Smooth muscle cell (in vitro differentiated cells): ENCODE data around the gene MRM3. TPM values are rescaled to one million over a fixed set of nuclear protein-coding genes. Genes with fewer than 3 reads are reported as not detected.

Experiments
- DNase-seq: peaks from one replicate; lab custom pipeline; 2025; ENCODE audit not compliant: unreplicated experiment; lab: John Stamatoyannopoulos, UW
- H2AFZ ChIP-seq: fragments of 200-600 bp; sonication (generic); 2 replicates; pipeline ENCODE4 v1.6.0; 2016; ENCODE audit warnings: antibody characterized with exemption, low read depth, mild to moderate bottlenecking
- H3F3A ChIP-seq: fragments of 200-600 bp; sonication (generic); 2 replicates; pipeline ENCODE4 v1.6.0; 2017; ENCODE audit warnings: antibody characterized with exemption, low read depth
- H3K27ac ChIP-seq: fragments of 200-600 bp; sonication (generic); 2 replicates; pipeline ENCODE4 v1.5.1; 2016; ENCODE audit warnings: low read depth, mild to moderate bottlenecking
- H3K27me3 ChIP-seq: fragments of 200-600 bp; sonication (generic); 2 replicates; pipeline ENCODE4 v1.6.1; 2016; ENCODE audit warnings: low read depth, mild to moderate bottlenecking
- H3K36me3 ChIP-seq: fragments of 200-600 bp; sonication (generic); 2 replicates; pipeline ENCODE4 v1.5.1; 2016; ENCODE audit warnings: low read depth
- H3K4me1 ChIP-seq: fragments of 200-600 bp; sonication (generic); 2 replicates; pipeline ENCODE4 v1.5.1; 2016; ENCODE audit warnings: low read depth
- H3K4me2 ChIP-seq: fragments of 200-600 bp; sonication (generic); 2 replicates; pipeline ENCODE4 v1.6.0; 2016; ENCODE audit warnings: mild to moderate bottlenecking
- H3K4me3 ChIP-seq: fragments of 200-600 bp; sonication (generic); 2 replicates; pipeline ENCODE4 v1.5.1; 2016; ENCODE audit warnings: mild to moderate bottlenecking
- H3K79me2 ChIP-seq: fragments of 200-600 bp; sonication (generic); 2 replicates; pipeline ENCODE4 v1.6.0; 2016; ENCODE audit warnings: low read depth, mild to moderate bottlenecking
- H3K9ac ChIP-seq: fragments of 200-600 bp; sonication (generic); 2 replicates; pipeline ENCODE4 v1.6.0; 2016; ENCODE audit warnings: low read depth
- H3K9me3 ChIP-seq: fragments of 200-600 bp; sonication (generic); replicated peaks from 2 replicates; pipeline ENCODE4 v1.5.1; 2016; ENCODE audit warnings: low read depth
- H4K20me1 ChIP-seq: fragments of 200-600 bp; sonication (generic); 2 replicates; pipeline ENCODE4 v1.6.0; 2016; ENCODE audit warnings: low read depth
- CTCF ChIP-seq: fragments of 200-600 bp; sonication (generic); IDR thresholded peaks from 2 replicates; pipeline ENCODE4 v1.5.1; 2017; ENCODE audit warnings: borderline replicate concordance, mild to moderate bottlenecking, antibody characterized with exemption; ENCODE audit not compliant: insufficient read depth, poor library complexity, severe bottlenecking
- WGBS: methylation state at CpG from one replicate; pipeline ENCODE4 v1.1.7; 2016; ENCODE audit warnings: low lambda C conversion rate; 5-methylcytosine and 5-hydroxymethylcytosine counted together
- polyA plus RNA-seq: library from polyadenylated mRNA; unstranded; fragments of >200 nt; fragmentation: Nextera tagmentation; extraction: Ambion mirVana; gene quantifications from 2 replicates; pipeline ENCODE4 v1.2.1, GENCODE V29; 2016
- total RNA-seq: library from RNA; depleted of rRNA; stranded (reverse); fragments of >200 nt; gene quantifications from 2 replicates; pipeline ENCODE4 v1.2.3, GENCODE V29; 2014

The MRM3 gene
- total and polyA plus RNA-seq, 2 experiments from 2014 or later, result 8.7 to 12.8 TPM

DNA sequence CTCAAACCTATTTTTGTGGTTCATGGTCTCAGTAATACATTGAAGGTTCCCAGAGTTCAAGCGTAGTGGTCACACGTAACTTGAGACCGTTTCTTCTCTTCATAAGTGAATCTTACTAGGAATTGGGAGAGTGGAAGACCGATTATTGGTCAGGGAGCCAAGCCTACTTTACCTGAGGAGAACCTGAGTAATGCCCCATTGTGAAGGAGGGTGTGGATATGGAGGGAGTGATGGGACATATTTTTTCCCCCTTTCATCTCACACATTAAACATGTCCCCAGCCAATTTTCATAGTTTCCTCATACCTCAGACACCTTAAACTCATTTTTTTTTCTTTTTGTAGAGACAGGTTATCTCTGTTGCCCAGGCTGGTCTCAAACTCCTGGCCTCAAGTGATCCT, 39.0 kb upstream of the MRM3 start:
- no peaks in the 10 kb centered on the region for H3K79me2 ChIP-seq

GRCh38 chr17:744937-745336, 37.2 kb upstream of the MRM3 start:
- Histone ChIP-seq H3K9me3 (no peaks in the 10 kb centered on the region), H3K4me1 (no peaks in the 10 kb centered on the region), H3K27me3 (no peaks in the 10 kb centered on the region), H3K4me3 (no peak overlapping the region), H3K9ac (no peak overlapping the region), H4K20me1 (peaks cover 8% of the 10 kb centered on the region), H3K4me2 (no peak overlapping the region), H3K27ac (no peak overlapping the region), H3F3A (no peaks in the 10 kb centered on the region), H3K79me2 (peaks cover 3% of the 10 kb centered on the region), H3K36me3 (no peaks in the 10 kb centered on the region), H2AFZ (no peak overlapping the region)
- no peak for TF ChIP-seq CTCF
- WGBS, result 86% methylated on average over 9 of the region's 9 CpGs
- no peak for DNase-seq

More for the DNA sequence above, 39.0 kb upstream of the MRM3 start:
- H3K9ac ChIP-seq, result no peak overlapping the region
- no peaks in the 10 kb centered on the region for H3F3A ChIP-seq
- H3K27me3 ChIP-seq, result no peaks in the 10 kb centered on the region
- H3K4me1 ChIP-seq, result no peaks in the 10 kb centered on the region
- H3K4me2 ChIP-seq, result no peak overlapping the region
- H3K9me3 ChIP-seq, result no peaks in the 10 kb centered on the region
- no peak for DNase-seq
- H3K36me3 ChIP-seq, result no peaks in the 10 kb centered on the region
- H4K20me1 ChIP-seq, result peaks cover 8% of the 10 kb centered on the region
- H3K27ac ChIP-seq, result no peak overlapping the region
- 97% methylated on average over 4 of the region's 4 CpGs for WGBS
- no peak overlapping the region for H2AFZ ChIP-seq
- no peak for TF ChIP-seq CTCF
- H3K4me3 ChIP-seq, result no peak overlapping the region

DNA sequence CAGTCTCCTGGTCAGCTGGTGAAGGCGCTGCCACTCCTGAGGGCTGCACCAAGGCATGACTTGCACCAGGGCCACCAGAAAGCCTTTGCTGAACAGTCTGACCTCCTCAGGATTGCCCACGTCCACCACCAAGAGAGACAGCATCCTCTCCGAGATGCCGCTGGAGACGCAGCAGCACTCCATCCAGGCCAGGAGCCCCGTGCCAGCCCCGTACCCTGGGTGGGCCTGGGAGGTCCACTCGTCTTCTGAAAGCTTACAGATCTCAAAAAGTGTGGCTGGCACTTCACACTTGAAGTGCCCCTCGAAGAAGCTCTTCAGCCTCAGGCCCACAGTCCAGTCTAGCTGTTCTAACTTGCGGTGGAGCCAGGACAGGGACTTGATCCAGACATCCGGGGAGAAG, 36.7 kb upstream of the MRM3 start:
- no peaks in the 10 kb centered on the region for H3F3A ChIP-seq
- peaks cover 7% of the 10 kb centered on the region for H3K79me2 ChIP-seq
- TF ChIP-seq CTCF, result no peak
- H3K9me3 ChIP-seq, result no peaks in the 10 kb centered on the region
- WGBS, result 98% methylated on average over 11 of the region's 11 CpGs
- no peak overlapping the region for H2AFZ ChIP-seq
- no peak for DNase-seq
- H3K27me3 ChIP-seq, result no peaks in the 10 kb centered on the region
- no peaks in the 10 kb centered on the region for H3K36me3 ChIP-seq
- no peak overlapping the region for H3K4me2 ChIP-seq
- peaks cover 8% of the 10 kb centered on the region for H4K20me1 ChIP-seq
- H3K4me3 ChIP-seq, result no peak overlapping the region
- H3K27ac ChIP-seq, result no peak overlapping the region
- H3K4me1 ChIP-seq, result no peaks in the 10 kb centered on the region
- H3K9ac ChIP-seq, result no peak overlapping the region

GRCh38 chr17:746181-746580, 36.0 kb upstream of the MRM3 start:
- Histone ChIP-seq H3K79me2 (peaks cover 13% of the 10 kb centered on the region), H3K4me1 (no peaks in the 10 kb centered on the region), H3K9me3 (no peaks in the 10 kb centered on the region), H3K4me2 (no peak overlapping the region), H3K4me3 (no peak overlapping the region), H3F3A (no peaks in the 10 kb centered on the region), H3K27ac (no peak overlapping the region), H3K36me3 (no peaks in the 10 kb centered on the region), H3K27me3 (no peaks in the 10 kb centered on the region), H4K20me1 (peaks cover 8% of the 10 kb centered on the region), H2AFZ (no peak overlapping the region), H3K9ac (no peak overlapping the region)
- DNase-seq, result no peak
- 98% methylated on average over 9 of the region's 9 CpGs for WGBS
- no peak for TF ChIP-seq CTCF
